ENCODE measurements around the gene CACNB2.

DNA sequence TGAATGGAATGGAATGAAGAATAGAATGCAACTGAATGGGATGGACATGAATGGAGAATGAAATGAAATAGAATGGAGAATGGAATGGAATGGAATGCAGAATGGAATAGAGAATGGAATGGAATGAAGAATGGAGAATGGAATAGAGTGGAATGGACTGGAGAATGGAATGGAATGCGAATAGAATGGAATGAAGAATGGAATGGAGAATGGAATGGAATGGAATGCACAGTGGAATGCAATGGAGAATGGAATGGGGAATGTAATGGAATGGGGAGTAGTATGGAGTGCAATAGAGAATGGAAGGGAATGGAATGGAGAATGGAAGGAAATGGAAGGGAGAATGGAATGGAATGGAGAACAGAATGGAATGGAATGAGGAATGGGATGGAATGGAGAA, 417.7 kb downstream of the CACNB2 start:
- TF ChIP-seq GATA2 (IDR thresholded peaks at IDR 0.05; ENCODE audit: low read depth, low read length) (no peak), GATA3 (IDR thresholded peaks at IDR 0.05; ENCODE audit: low read depth, low read length) (no peak)

All from SH-SY5Y (cell line).